Suppressor macrophage treated with lipopolysaccharide for 1 hour (primary cell): ENCODE data around the gene CHST10.

ENCODE experiments used
- DNase-seq, 3 donors: peaks; one replicate each; pipeline ENCODE4 v3.0.0-alpha.2; 2020 to 2022

The CHST10 gene

GRCh38 chr2:100413571-100413970 is 3.9 kb downstream of the CHST10 start:
- no peak for DNase-seq

- no peak for DNase-seq
These were observed 4.6 kb downstream of the CHST10 start for GRCh38 chr2:100412881-100413321.

- DNase-seq: no peak
These were observed 5.0 kb downstream of the CHST10 start for GRCh38 chr2:100412466-100412865.

- DNase-seq: no peak
These were observed 5.6 kb downstream of the CHST10 start for GRCh38 chr2:100411841-100412292.

- no peak for DNase-seq
These were observed 7.4 kb downstream of the CHST10 start for GRCh38 chr2:100409975-100410647.

GRCh38 chr2:100409461-100409860 is 8.0 kb downstream of the CHST10 start:
- DNase-seq: no peak

GRCh38 chr2:100408941-100409340 is 8.5 kb downstream of the CHST10 start:
- DNase-seq: no peak

- DNase-seq: no peak
These were observed 9.4 kb downstream of the CHST10 start for GRCh38 chr2:100408104-100408503.

GRCh38 chr2:100407563-100407962 is 9.9 kb downstream of the CHST10 start:
- DNase-seq: no peak

GRCh38 chr2:100407073-100407472 is 10.4 kb downstream of the CHST10 start:
- no peak for DNase-seq

- DNase-seq: no peak
These were observed 11.4 kb downstream of the CHST10 start for GRCh38 chr2:100406120-100406508.

- DNase-seq: no peak
These were observed 11.9 kb downstream of the CHST10 start for GRCh38 chr2:100405403-100406119.

- no peak for DNase-seq
These were observed 13.1 kb downstream of the CHST10 start for GRCh38 chr2:100404411-100404810.

GRCh38 chr2:100403722-100404121 is 13.7 kb downstream of the CHST10 start:
- DNase-seq: no peak

- no peak for DNase-seq
These were observed 16.2 kb downstream of the CHST10 start for GRCh38 chr2:100401268-100401667.

GRCh38 chr2:100399714-100400113 is 17.8 kb downstream of the CHST10 start:
- no peak for DNase-seq

GRCh38 chr2:100397976-100398375 is 19.5 kb downstream of the CHST10 start:
- DNase-seq: no peak

GRCh38 chr2:100397118-100397860 is 20.2 kb downstream of the CHST10 start:
- no peak for DNase-seq

GRCh38 chr2:100396483-100396882 is 21.0 kb downstream of the CHST10 start:
- DNase-seq: no peak

- DNase-seq: no peak
These were observed 21.7 kb downstream of the CHST10 start for GRCh38 chr2:100395532-100396350.

GRCh38 chr2:100394111-100394641 is 23.3 kb downstream of the CHST10 start:
- no peak for DNase-seq

- no peak for DNase-seq
These were observed 24.1 kb downstream of the CHST10 start for GRCh38 chr2:100393362-100393761.

- no peak for DNase-seq
These were observed 24.8 kb downstream of the CHST10 start for GRCh38 chr2:100392715-100393114.
